Astrocyte of the spinal cord (primary cell): Measurements from ENCODE around the gene CCL24.
"Not testable (repeated sequence)": the region's sequence is repeated elsewhere in the genome, so short reads cannot be mapped to it uniquely, and the experiment has no call there.

Experiments
- DNase-seq: peaks from one replicate; pipeline ENCODE4 v3.0.0; 2011; ENCODE audit warnings: low read depth, low spot score
- H3K4me3 ChIP-seq: 2 replicates; pipeline ENCODE4 v1.5.1; 2011; ENCODE audit warnings: low read depth, mild to moderate bottlenecking, low read length, moderate library complexity
- CTCF ChIP-seq: IDR thresholded peaks from 2 replicates; pipeline ENCODE4 v1.5.1; 2012; ENCODE audit warnings: low read depth, mild to moderate bottlenecking, low read length, inconsistent platforms
- in situ Hi-C: cut with HindIII; loops from 2 replicates; pipeline ENCODE4 v1.10.0; 2017; ENCODE audit warnings: low sequenced_read_pairs

Gene CCL24

GRCh38 chr7:75849573-75849972 is 36.0 kb upstream of the CCL24 start:
- in situ Hi-C loops: no loop called here
- no peak overlapping the region for H3K4me3 ChIP-seq
- no peak for TF ChIP-seq CTCF
- DNase-seq: no peak

- no peak for TF ChIP-seq CTCF
- no peak for DNase-seq
- in situ Hi-C loops: no loop called here
- no peak overlapping the region for H3K4me3 ChIP-seq
Measured at GRCh38 chr7:75847707-75848106, 34.1 kb upstream of the CCL24 start.

- in situ Hi-C loops, H3K4me3 ChIP-seq, DNase-seq: not testable (repeated sequence)
Measured at GRCh38 chr7:75845132-75845531, 31.5 kb upstream of the CCL24 start.

GRCh38 chr7:75844158-75844557 is 30.6 kb upstream of the CCL24 start:
- in situ Hi-C loops: no loop called here
- TF ChIP-seq CTCF: no peak
- H3K4me3 ChIP-seq: no peak overlapping the region
- no peak for DNase-seq

- DNase-seq: no peak
- H3K4me3 ChIP-seq: no peak overlapping the region
- no peak for TF ChIP-seq CTCF
- in situ Hi-C loops: no loop called here
Measured at GRCh38 chr7:75843613-75844116, 30.1 kb upstream of the CCL24 start.

- no peak for TF ChIP-seq CTCF
- H3K4me3 ChIP-seq: no peak overlapping the region
- in situ Hi-C loops: no loop called here
- DNase-seq: peak; percentile 77
Measured at GRCh38 chr7:75842836-75843446, 29.3 kb upstream of the CCL24 start.

GRCh38 chr7:75840029-75840428 is 26.4 kb upstream of the CCL24 start:
- no peak for DNase-seq
- H3K4me3 ChIP-seq: no peak overlapping the region
- no peak for TF ChIP-seq CTCF
- in situ Hi-C loops: no loop called here

- DNase-seq, in situ Hi-C loops, H3K4me3 ChIP-seq: not testable (repeated sequence)
Measured at GRCh38 chr7:75838281-75838930, 24.8 kb upstream of the CCL24 start.
